H9 (cell line): ENCODE measurements around the gene CFAP46. TPM values are rescaled to one million over a fixed set of nuclear protein-coding genes. Genes with fewer than 3 reads are reported as not detected.

Experiments used
- DNase-seq: peaks from one replicate; pipeline ENCODE4 v3.0.0-alpha.2; 2017
- H2AFZ ChIP-seq: one replicate; pipeline ENCODE4 v1.6.1; 2013; ENCODE audit warnings: mild to moderate bottlenecking, low read length, control low read depth, moderate library complexity
- H2AK5ac ChIP-seq: 2 replicates; pipeline ENCODE4 v1.6.1; 2013; ENCODE audit warnings: low read length, control low read depth, mixed read lengths; ENCODE audit not compliant: insufficient read length
- H2BK120ac ChIP-seq: one replicate; pipeline ENCODE4 v1.6.1; 2013; ENCODE audit warnings: low read depth, mild to moderate bottlenecking, low read length, control low read depth, inconsistent platforms; ENCODE audit not compliant: poor library complexity, severe bottlenecking
- H2BK12ac ChIP-seq: 2 replicates; pipeline ENCODE4 v1.6.1; 2013; ENCODE audit warnings: low read length, control low read depth, mixed read lengths, low read depth; ENCODE audit not compliant: insufficient read length
- H2BK15ac ChIP-seq: 2 replicates; pipeline ENCODE4 v1.6.1; 2013; ENCODE audit warnings: low read depth, low read length, control low read depth
- H2BK20ac ChIP-seq: one replicate; pipeline ENCODE4 v1.6.1; 2013; ENCODE audit warnings: low read depth, mild to moderate bottlenecking, low read length, control low read depth, inconsistent platforms; ENCODE audit not compliant: poor library complexity, severe bottlenecking
- H2BK5ac ChIP-seq: 2 replicates; pipeline ENCODE4 v1.6.1; 2013; ENCODE audit warnings: low read length, control low read depth, mixed read lengths; ENCODE audit not compliant: insufficient read length
- H3K14ac ChIP-seq: 2 replicates; pipeline ENCODE4 v1.6.1; 2013; ENCODE audit warnings: low read length, control low read depth; ENCODE audit not compliant: insufficient read depth
- H3K18ac ChIP-seq: 2 replicates; pipeline ENCODE4 v1.6.1; 2013; ENCODE audit warnings: low read depth, mild to moderate bottlenecking, mixed read lengths, low read length, control low read depth; ENCODE audit not compliant: insufficient read length
- H3K23ac ChIP-seq: 2 replicates; pipeline ENCODE4 v1.6.1; 2013; ENCODE audit warnings: low read length, control low read depth, mixed read lengths, low read depth; ENCODE audit not compliant: insufficient read length
- H3K23me2 ChIP-seq: 2 replicates; pipeline ENCODE4 v1.6.1; 2013; ENCODE audit warnings: low read depth, mild to moderate bottlenecking, mixed read lengths, low read length, control low read depth; ENCODE audit not compliant: insufficient read length, poor library complexity, severe bottlenecking
- H3K27ac ChIP-seq: 2 replicates; pipeline ENCODE4 v1.5.1; 2013; ENCODE audit warnings: low read length, control low read depth, mixed read lengths, low read depth; ENCODE audit not compliant: insufficient read length
- H3K27me3 ChIP-seq: 2 replicates; pipeline ENCODE4 v1.6.1; 2013; ENCODE audit warnings: low read length, control low read depth, inconsistent platforms; ENCODE audit not compliant: insufficient read depth
- H3K4ac ChIP-seq: 2 replicates; pipeline ENCODE4 v1.6.1; 2013; ENCODE audit warnings: low read depth, mild to moderate bottlenecking, control low read depth, inconsistent platforms, low read length, moderate library complexity
- H3K4me1 ChIP-seq: 2 replicates; pipeline ENCODE4 v1.6.1; 2013; ENCODE audit warnings: low read length, control low read depth, inconsistent platforms; ENCODE audit not compliant: insufficient read depth
- H3K4me2 ChIP-seq: 2 replicates; pipeline ENCODE4 v1.6.1; 2013; ENCODE audit warnings: low read length, control low read depth, mixed read lengths; ENCODE audit not compliant: insufficient read length, insufficient read depth
- H3K56ac ChIP-seq: 2 replicates; pipeline ENCODE4 v1.6.1; 2013; ENCODE audit warnings: low read depth, mild to moderate bottlenecking, mixed read lengths, low read length, control low read depth; ENCODE audit not compliant: insufficient read length
- H3K79me1 ChIP-seq: 2 replicates; pipeline ENCODE4 v1.6.1; 2013; ENCODE audit warnings: low read depth, mild to moderate bottlenecking, moderate library complexity, low read length, control low read depth, inconsistent platforms; ENCODE audit not compliant: insufficient read depth, poor library complexity, severe bottlenecking
- H3K79me2 ChIP-seq: 2 replicates; pipeline ENCODE4 v1.6.1; 2013; ENCODE audit warnings: low read length, control low read depth, inconsistent platforms; ENCODE audit not compliant: insufficient read depth
- H3K9ac ChIP-seq: 2 replicates; pipeline ENCODE4 v1.6.1; 2013; ENCODE audit warnings: low read length, control low read depth, mixed read lengths; ENCODE audit not compliant: insufficient read length; ENCODE audit errors: extremely low read depth
- H3K9me3 ChIP-seq: one replicate; pipeline ENCODE4 v1.6.1; 2013; ENCODE audit warnings: low read depth, low read length, inconsistent platforms; ENCODE audit not compliant: control insufficient read depth
- H3T11ph ChIP-seq: one replicate; pipeline ENCODE4 v1.6.1; 2013; ENCODE audit warnings: mild to moderate bottlenecking, low read length, control low read depth, inconsistent platforms
- H4K20me1 ChIP-seq: one replicate; pipeline ENCODE4 v1.6.1; 2013; ENCODE audit not compliant: control insufficient read depth, insufficient read length, insufficient read depth
- H4K5ac ChIP-seq: 2 replicates; pipeline ENCODE4 v1.6.1; 2013; ENCODE audit warnings: low read depth, mild to moderate bottlenecking, mixed read lengths, low read length, control low read depth; ENCODE audit not compliant: insufficient read length
- H4K8ac ChIP-seq: replicated peaks from 2 replicates; pipeline ENCODE4 v1.6.1; 2013; ENCODE audit warnings: low read length, control low read depth, mixed read lengths, low read depth; ENCODE audit not compliant: insufficient read length
- H4K91ac ChIP-seq: 2 replicates; pipeline ENCODE4 v1.6.1; 2013; ENCODE audit warnings: low read depth, mild to moderate bottlenecking, moderate library complexity, mixed read lengths, low read length, control low read depth; ENCODE audit not compliant: insufficient read length
- H3K27ac Mint-ChIP-seq, 3 experiments: 2 replicates in 2 of 3; 3 replicates in 1 of 3; pipeline ENCODE4 v1.8.0; 2020 to 2021; ENCODE audit warnings: mixed read lengths in 3 of 3, mild to moderate bottlenecking in 1 of 3, moderate library complexity in 1 of 3
- H3K27me3 Mint-ChIP-seq: 2 replicates; pipeline ENCODE4 v1.8.0; 2021; ENCODE audit warnings: low read depth, mild to moderate bottlenecking, moderate library complexity, mixed read lengths
- H3K36me3 Mint-ChIP-seq, 3 experiments: 2 replicates in 2 of 3; 3 replicates in 1 of 3; pipeline ENCODE4 v1.8.0; 2020 to 2021; ENCODE audit warnings: low read depth in 3 of 3, mixed read lengths in 3 of 3; ENCODE audit not compliant: insufficient read depth in 1 of 3
- H3K4me1 Mint-ChIP-seq, 2 experiments: 2 replicates each; pipeline ENCODE4 v1.8.0; 2020; ENCODE audit warnings: mixed read lengths in 2 of 2
- H3K4me3 Mint-ChIP-seq, 2 experiments: 2 replicates in 1 of 2; 3 replicates in 1 of 2; pipeline ENCODE4 v1.8.0; 2020 to 2021; ENCODE audit warnings: mild to moderate bottlenecking in 2 of 2, mixed read lengths in 2 of 2, moderate library complexity in 1 of 2
- H3K9me3 Mint-ChIP-seq, 2 experiments: 2 replicates in 1 of 2; 3 replicates in 1 of 2; pipeline ENCODE4 v1.8.0; 2020; ENCODE audit warnings: mild to moderate bottlenecking in 2 of 2, mixed read lengths in 2 of 2, moderate library complexity in 1 of 2
- CTCF ChIP-seq: fragments of 200-600 bp; sonication (generic); conservative IDR thresholded peaks from 3 replicates; pipeline ENCODE4 v1.8.0; 2021; ENCODE audit warnings: antibody characterized with exemption, mild to moderate bottlenecking
- WGBS: extraction: QIAGEN DNeasy Blood & Tissue Kit; methylation state at CpG from one replicate; pipeline ENCODE4 v1.1.7; 2013; ENCODE audit warnings: missing lambda C conversion rate, low lambda C conversion rate, mixed read lengths; ENCODE audit not compliant: insufficient read length; ENCODE audit errors: extremely low coverage; 5-methylcytosine and 5-hydroxymethylcytosine counted together
- total RNA-seq: library from RNA; stranded (reverse); gene quantifications from 2 replicates; pipeline ENCODE4 v1.2.1, GENCODE V29; 2021

The CFAP46 gene
- total RNA-seq, 1 experiment from 2014 or later: 3.1 TPM

GRCh38 chr10:132879408-132880127 lies 62.8 kb downstream of the CFAP46 start:
- Histone ChIP-seq H2AK5ac (no peak overlapping the region), H3K79me1 (no peaks in the 10 kb centered on the region), H3K23ac (no peak overlapping the region), H4K91ac (no peak overlapping the region), H3K23me2 (no peaks in the 10 kb centered on the region), H2AFZ (no peak overlapping the region), H3K9me3 (peaks cover 5% of the 10 kb centered on the region), H4K20me1 (no peaks in the 10 kb centered on the region), H3K4me1 (no peaks in the 10 kb centered on the region; the same call in 1 of the 2 replicates), H3K4ac (no peak overlapping the region; the same call in 1 of the 2 replicates), H3K27me3 (no peaks in the 10 kb centered on the region), H3K9ac (no peak overlapping the region), H4K8ac (no peak overlapping the region), H2BK5ac (no peak overlapping the region), H2BK12ac (no peak overlapping the region), H3K14ac (peak overlapping the region; percentile 57), H2BK15ac (no peak overlapping the region), H2BK20ac (no peak overlapping the region), H4K5ac (peak overlapping the region; percentile 77), H3K56ac (no peak overlapping the region), H3T11ph (no peak overlapping the region), H3K4me2 (no peak overlapping the region), H3K27ac (no peak overlapping the region), H3K79me2 (no peaks in the 10 kb centered on the region), H3K18ac (peak overlapping the region; percentile 57), H2BK120ac (no peak overlapping the region)
- Mint-ChIP-seq H3K27me3 (peaks cover 13% of the 10 kb centered on the region), H3K36me3 (peaks cover 3 to 8% (median 8%) of the 10 kb centered on the region in 3 experiments; a peak in 6 of 7 replicates), H3K4me1 (peaks cover 7 to 9% of the 10 kb centered on the region in 2 experiments), H3K4me3 (no peak overlapping the region), H3K9me3 (peaks cover 9 to 12% of the 10 kb centered on the region in 2 experiments), H3K27ac (peak overlapping the region in 2 of 3 experiments; percentile 39 to 86; a peak in 2 of 7 replicates)
- peak; percentile 66 for DNase-seq
- no CpG with 5 or more reads among the region's 38 CpGs for WGBS
- no peak for TF ChIP-seq CTCF
